GM21576 (cell line): ENCODE measurements around the gene GRM1.
"Not testable (repeated sequence)": the region's sequence is repeated elsewhere in the genome, so short reads cannot be mapped to it uniquely, and the experiment has no call there.

Source experiments
- ATAC-seq: cut with Tn5 transposase; IDR thresholded peaks from one replicate; pipeline ENCODE4 v1.9.1; 2021; ENCODE audit warnings: mild to moderate bottlenecking, moderate library complexity; ENCODE audit not compliant: unreplicated experiment

The GRM1 gene

DNA sequence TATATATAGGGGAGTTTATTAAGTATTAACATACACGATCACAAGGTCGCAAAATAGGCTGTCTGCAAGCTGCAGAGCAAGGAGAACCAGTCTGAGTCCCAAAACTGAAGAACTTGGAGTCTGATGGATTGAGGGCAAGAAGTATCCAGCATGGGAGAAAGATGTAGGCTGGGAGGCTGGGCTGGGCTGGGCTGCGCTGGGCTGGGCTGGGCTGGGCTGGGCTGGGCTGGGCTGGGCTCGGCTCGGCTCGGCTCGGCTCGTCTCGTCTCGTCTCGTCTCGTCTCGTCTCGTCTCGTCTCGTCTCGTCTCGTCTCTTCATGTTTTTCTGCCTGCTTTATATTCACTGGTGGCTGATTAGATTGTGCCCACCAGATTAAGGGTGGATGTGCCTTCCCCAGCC, 238.6 kb downstream of the GRM1 start:
- no peak for ATAC-seq

DNA sequence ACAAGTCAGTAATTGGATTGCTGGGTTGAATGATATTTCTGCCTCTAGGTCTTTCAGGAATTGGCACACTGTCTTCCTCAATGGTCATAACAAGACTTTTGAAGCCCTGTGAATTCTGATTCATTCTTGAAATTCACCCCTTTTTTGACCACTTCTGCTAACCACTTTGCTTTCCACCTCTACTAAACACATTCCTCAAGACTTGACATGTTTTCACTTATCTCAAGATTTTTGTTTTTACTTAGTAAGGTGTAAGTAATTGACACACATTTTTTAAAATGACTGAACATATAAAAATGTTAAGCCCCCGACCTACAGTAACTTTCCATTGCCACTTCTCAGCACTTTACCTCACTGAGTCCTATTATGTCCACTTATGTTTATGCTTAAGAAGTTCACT, 239.1 kb downstream of the GRM1 start:
- ATAC-seq, result no peak

DNA sequence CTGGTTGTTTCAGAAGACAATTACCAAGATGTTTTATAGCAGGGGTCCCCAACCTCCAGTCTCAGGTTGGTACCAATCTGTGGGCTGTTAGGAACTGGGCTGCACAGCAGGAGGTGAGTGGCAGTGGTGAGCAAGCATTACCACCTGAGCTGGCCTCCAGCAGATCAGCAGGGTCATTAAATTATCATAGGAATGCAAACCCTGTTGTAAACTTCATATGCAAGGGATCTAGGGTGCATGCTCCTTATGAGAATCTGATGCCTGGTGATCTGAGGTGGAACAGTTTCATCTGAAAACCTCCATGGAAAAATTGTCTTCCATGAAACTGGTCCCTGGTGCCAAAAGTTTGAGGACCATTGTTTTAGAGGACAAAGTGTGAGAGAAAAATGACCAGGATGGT, 240.6 kb downstream of the GRM1 start:
- ATAC-seq, result no peak

DNA sequence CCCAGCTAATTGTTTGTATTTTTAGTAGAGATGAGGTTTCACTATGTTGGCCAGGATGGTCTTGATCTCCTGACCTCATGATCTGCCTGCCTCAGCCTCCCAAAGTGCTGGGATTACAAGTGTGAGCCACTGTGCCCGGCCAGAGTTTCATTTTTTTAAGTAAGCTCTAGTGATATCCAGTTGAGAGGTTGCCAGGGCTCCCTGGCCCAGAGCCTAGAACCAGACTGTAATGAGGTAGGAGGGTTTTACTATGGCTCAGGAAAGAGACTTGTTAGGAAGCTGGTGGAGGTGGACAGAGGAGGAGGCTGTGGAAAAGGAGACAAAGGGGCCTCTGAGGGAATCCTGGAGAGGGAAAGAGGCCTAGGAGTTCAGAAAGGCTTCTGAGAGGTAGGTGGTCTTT, 242.3 kb downstream of the GRM1 start:
- ATAC-seq, result not testable (repeated sequence)

DNA sequence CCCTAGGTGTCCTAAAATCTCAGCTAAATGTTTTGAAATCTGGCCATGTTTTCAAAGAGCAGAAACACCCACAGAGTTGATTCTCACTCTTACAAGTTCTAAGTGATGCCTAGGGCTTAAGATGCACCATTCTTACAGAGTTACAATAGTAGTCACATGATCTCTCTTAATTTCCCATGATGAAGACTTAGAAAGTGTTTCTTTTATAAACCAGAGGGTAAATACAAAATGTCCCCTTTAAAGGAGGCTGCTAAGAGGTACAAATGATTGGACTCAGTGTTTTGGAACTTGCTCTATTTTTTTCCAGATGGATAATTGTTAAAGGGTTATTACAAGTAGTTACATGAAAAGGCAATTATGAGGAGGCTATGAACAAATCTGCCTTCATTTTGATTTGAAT, 244.6 kb downstream of the GRM1 start:
- no peak for ATAC-seq

DNA sequence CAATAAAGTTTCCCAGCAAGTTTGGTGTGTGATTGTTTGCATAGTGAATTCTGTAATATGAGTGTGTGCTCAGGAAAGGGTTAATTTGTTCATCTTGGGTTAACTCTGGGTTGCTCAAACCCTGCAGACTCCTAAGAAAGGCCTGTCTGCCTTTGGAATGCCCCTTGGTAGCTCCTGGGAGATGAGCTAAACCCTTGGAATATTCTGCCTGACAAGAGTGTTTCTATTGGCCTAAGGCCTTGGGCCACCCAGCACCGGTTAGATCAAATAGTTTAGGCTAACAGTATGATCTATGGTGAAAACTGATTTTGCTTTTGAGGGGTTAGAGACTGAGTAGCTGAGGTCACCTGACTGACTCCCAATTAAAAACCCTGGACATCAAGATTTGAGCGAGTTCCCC, 248.3 kb downstream of the GRM1 start:
- no peak for ATAC-seq

DNA sequence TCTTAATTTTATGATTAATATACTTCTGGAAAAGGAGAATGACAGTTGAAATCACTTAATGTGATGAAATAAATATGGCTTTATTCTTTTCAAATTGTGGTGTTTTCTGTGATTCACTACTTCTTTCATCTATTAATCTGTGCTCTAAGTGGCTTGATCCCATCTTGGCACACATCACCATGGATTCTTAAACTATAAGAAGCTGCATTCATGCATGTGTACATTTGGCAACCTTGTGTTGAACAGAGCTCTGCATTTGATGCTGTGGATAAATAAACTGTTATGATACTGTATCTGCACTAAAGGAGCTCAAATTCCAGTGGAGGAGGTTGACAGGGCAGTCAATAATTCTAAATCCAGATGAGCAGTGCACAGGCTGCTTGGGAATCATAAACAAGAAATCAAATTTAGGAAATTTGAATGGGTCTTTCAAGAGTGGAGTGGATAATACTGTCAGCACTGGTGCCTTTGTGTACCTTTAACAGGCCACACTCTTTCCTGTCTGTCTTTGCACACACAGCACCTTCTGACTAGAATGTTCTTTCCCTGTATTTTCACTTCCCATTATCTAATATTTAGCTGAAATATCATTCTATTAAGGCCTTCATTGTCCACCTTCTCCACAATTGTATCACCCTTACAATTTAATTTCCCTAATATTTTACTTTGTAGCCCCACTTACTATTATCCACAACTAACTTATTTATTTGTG, 252.9 kb downstream of the GRM1 start:
- no peak for ATAC-seq

DNA sequence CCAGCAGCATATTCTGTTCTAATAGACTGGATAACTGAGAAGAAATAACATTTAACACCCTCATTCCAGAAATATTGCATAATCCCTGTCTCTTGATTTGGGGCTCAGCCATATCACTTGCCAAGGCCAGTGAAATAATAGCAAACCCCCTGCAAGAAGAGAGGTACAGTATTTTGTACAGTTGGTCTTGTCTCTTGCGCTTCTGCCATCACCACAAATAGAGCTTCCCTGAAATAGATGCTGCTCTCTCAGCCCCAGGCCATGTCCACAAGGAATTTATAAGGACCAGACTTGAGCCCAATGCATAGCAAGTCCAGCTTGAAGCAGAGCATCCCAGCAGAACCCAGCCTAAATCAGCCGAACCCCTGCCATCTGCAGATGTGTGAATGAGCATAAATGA, 254.0 kb downstream of the GRM1 start:
- no peak for ATAC-seq

DNA sequence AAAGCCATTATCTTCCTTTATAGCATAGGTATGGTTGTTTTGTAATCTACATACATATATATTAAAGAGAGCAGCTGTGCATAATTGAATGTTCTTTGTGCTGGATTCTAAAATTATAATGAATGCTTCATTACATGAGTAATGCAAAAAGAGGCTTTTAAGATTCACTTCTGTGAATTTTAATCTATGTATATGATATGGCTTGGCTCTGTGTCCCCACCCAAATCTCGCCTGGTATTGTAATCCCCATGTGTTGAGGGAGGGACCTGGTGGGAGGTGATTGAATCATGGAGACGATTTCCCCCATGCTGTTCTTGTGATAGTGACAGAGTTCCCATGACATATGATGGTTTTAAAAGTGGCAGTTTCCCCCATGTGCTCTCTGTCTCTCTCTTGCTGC, 255.4 kb downstream of the GRM1 start:
- no peak for ATAC-seq

DNA sequence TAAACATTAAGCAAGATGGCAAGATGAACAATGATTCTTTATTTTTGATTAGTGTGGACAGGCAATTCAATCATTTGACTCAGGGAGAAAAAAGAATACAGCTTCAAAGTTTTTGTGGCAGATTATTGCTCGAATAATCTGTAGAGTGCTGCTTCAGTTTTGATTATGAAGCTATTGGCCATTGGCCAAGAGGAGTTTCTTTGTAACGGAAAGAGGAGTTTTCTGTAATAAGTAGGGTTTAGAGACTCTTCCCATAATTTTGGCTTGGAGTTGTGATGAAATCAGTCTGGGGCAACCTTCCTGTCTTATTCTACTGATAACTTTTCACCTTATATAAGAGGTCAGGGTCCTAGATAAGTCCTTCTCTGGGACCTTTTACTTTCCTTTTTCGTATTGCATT, 258.1 kb downstream of the GRM1 start:
- ATAC-seq, result no peak

DNA sequence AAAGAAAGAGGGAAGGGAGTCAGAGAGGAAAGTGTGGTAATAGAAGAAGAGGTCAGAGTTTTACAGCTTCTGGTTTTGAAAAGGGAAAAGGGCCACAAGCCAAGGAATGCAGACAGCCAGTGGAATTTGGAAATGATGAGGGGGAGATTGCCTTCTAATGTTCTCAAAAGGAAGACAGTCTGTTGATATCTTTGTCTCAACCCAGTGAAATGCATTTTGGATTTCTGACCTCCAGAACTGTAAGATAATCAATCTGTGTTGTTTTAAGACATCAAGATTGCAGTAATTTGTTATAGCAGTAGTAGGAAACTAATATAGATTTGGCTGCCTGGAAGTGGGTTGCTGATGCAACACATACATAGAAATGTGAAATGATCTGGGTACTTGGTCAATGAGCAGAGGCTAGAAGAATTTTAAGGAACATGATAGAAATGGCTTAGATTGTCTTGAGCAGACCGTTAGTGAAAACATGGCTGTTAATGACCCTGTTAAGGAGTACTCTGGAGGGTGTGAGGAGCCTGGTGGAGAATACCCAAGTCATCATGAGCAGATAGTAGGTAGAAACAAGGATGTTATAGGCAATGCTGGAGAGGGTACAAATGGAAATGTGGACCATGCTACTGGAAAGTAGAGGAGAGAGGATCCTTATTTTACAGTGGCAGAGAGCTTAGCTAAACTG, 259.0 kb downstream of the GRM1 start:
- no peak for ATAC-seq

DNA sequence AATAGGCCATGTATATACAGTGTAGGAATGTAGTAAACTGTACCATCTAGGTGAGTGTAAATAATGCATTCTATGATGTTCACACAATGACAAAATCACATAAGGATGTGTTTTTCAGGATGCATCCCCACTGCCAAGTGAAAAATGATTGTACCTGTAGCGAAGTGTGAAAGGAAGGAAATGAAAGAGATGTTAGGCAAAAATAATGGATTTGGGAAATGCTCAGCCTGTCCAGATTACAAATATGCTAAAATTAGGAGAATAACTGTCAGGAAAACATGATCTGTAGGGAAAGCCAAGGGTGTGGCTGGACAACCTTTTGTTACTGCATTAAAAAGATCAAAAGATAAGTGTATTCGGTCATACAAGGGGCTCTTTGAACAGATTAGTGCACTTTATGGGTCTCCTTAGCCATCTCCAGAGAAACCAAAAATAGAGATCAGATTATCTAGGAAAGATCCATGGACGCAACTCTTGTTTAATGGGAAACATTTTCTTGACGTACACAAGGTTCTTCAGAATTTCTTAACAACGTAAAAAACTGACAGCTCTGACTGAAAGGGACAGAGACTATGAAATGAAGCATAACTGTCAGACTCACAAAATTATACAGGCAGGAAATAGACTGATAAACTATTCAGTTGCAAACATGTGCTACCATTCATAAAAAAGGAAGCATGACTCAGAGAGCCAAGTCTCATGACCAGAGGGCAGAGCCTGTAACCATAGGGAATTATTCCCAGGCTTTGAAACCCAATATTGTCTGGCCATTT, 261.1 kb downstream of the GRM1 start:
- ATAC-seq, result no peak

DNA sequence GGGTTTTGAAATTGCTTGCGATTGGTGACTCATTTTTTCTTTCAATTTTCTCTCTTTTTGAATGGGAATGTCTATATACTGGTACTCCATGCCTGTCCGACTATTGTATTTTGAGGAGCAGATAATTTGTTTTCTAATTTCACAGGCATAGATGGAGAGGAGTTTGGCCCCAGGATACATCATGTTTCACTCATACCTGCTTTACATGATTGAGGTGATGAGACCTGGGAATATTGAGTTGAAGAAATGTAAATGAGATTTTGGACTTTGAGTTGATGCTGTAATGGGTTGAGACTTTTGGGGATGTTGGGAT, 261.7 kb downstream of the GRM1 start:
- no peak for ATAC-seq

DNA sequence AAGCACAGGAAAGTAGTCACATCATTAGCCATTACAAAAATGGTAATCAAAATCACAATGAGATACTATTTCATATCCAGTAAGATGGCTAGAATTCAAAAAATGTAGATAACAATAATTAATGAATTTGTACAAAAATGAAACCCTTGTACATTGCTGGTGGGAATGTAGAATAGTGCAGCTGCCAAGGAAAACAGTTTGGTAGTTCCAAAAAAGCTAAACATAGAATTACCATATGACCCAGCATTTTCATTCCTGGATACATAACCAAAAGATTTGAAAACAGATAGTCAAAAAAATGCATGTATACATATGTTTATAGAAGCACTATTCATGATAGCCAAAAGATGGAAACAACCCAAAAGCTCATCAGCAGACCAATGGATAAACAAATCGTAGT, 263.6 kb downstream of the GRM1 start:
- ATAC-seq, result no peak

DNA sequence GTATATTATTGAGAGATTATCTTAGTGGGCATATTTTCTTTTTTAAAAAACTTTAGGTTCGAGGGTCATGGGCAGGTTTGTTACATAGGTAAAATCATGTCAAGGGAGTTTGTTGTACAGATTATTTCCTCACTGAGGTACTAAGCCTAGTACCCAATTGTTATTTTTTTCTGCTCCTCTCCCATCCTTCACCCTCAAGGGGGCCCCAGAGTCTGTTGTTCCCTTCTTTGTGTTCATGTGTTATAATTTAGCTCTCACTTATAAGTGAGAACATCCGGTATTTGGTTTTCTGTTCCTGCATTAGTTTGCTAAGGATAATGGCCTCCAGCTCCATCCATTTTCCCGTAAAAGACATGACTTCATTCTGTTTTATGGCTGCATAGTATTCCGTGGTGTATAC, 266.8 kb downstream of the GRM1 start:
- no peak for ATAC-seq

DNA sequence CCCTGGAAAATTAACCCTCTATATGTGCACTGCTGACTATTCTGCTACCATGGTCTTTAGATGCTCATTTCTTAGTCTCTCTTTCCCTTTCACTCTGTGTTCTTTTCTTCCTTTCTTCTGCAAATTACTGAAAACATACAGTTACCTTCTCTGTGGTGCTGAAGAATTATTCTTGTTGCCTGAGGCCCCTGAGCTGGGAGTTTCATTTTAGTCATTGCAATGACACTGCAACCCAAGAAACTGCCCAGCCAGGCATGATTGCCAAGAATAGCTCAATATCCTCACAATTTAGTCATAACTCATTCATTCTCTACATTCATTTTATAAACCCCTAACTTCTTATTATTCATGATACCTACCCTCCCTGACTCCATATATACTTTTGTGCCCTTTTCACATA, 269.0 kb downstream of the GRM1 start:
- no peak for ATAC-seq

DNA sequence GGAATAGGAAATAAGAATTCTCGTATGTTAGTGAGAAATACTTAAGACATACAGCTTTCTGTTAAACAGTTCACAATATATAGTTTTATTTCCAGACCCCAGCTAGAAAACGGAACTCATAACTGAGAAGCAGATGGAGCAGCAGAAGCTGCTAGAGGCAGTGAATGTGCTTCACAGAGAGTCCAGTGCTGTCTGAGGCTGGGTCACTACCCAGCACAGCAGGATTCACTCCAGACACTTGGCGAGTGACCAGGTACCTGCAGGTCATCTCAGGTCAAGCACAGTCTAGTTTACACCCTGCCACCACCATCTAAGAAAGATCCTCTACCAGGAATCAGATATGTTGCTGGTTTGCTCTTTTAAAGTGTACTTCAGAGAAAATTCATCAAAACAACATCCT, 271.7 kb downstream of the GRM1 start:
- ATAC-seq, result no peak

DNA sequence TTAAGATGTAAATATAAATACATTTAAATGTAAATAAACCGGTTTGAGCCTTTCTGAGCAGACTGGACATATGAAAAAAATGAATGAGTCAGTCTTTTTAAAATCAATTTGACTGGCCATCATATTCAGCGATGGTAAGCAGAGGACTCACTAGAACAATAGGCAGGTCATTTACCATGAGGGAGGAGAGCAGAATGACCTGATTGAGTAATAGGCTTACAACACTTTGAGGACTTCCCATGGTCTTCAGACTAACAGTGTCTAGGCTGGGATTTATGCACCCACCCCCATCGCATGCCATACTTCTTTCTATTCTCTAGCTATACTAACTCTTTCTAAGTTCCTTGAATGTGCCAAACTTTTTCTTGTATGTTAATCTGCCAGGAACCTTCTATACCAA, 272.9 kb downstream of the GRM1 start:
- no peak for ATAC-seq

DNA sequence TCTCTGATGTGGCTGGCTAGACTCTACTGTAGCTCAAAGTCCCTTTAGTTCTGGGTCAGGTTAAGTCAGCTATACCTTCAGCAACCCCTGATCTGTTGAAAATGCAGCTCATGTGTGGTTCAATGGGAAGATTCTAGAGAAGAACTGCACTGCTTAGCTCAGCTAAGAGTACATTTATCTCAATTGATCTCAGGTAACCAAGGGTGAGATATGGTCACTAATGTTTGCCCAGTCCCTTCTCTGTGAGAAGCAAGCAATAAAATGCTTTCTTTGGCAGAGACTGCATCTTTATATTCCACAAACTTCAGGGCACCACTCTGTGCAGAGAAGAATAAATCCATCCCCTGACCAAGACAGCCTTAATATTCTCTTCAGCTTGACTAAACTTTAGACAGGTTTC, 274.1 kb downstream of the GRM1 start:
- ATAC-seq, result no peak

DNA sequence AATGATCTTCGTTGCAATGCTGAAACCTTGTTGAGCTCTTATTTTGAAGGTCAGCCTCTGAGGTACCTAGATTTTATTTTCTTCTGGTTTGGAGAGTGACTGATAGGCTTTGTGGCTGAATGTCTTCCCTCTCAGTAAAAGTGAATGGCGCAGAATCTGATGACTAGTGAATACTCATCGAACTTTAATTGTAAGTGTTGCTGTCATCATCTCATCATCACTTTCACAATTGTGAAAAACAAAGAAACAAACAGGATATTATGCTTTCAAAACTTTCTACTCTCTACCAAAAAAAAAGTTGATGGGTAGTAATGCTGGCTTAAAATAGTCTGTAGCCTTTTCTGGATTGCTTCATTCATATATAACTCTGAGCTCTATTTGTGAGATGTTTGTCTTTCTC, 275.3 kb downstream of the GRM1 start:
- ATAC-seq, result no peak

DNA sequence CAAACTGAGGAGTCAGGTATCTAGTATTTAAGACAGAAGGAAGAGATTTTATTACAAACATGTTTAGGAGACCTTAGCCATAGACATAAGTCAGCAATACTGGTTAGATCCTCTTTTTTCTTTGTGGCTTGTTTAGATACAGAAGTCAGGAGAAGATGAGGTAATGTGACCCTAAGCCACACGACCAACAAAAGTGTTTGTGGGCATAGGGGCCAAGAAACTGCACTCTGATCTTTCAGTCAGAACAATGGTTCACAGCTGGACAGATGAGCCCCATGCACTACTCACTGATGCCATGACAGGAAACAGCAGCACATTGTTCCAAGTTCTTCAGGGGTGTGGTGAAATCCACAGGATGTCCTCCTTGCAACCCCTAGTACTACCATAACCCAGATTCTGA, 276.2 kb downstream of the GRM1 start:
- ATAC-seq, result no peak

DNA sequence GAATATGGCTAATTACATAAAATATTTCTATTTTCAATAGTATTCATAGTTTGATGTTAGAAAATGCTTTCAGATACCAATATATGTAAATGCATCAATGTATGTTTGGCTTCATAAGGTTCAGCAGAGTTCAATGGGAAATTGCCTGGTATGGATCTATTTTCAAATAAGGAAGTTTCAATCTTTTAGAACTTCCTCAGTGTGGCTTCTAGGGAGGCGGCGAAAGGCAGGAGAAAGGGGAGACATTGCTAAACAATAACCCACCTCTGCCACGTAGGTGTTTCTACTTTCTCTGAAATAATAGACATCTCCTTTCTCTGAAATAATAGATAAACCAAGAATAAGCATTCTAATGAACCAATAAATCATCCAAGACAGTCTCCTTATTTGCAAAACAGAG, 277.1 kb downstream of the GRM1 start:
- no peak for ATAC-seq
